GM12878 (cell line): ENCODE measurements around the gene FCN2.

Source experiments
- HDAC2 ChIP-seq: fragments of 200-600 bp; sonication (generic); IDR thresholded peaks from 2 replicates; pipeline ENCODE4 v1.6.1; 2017
- MYC ChIP-seq: IDR thresholded peaks from 2 replicates; pipeline ENCODE4 v1.6.1; 2011; ENCODE audit warnings: mild to moderate bottlenecking, low read length, moderate library complexity, inconsistent platforms; ENCODE audit not compliant: insufficient read depth, insufficient replicate concordance, insufficient read length, severe bottlenecking
- POLR2A ChIP-seq: IDR thresholded peaks from 2 replicates; pipeline ENCODE4 v1.6.1; 2011; ENCODE audit warnings: low read depth, mild to moderate bottlenecking, low read length
- POLR2AphosphoS5 ChIP-seq: IDR thresholded peaks from 2 replicates; pipeline ENCODE4 v1.6.1; 2011; ENCODE audit warnings: mild to moderate bottlenecking, low read length, inconsistent platforms
- RCOR1 ChIP-seq: conservative IDR thresholded peaks from 2 replicates; pipeline ENCODE4 v1.6.1; 2012; ENCODE audit warnings: low read depth, low read length, improper control_type of control experiment
- SRF ChIP-seq, 2 experiments: IDR thresholded peaks; 2 replicates each; pipeline ENCODE4 v1.6.1; 2011; ENCODE audit warnings: low read depth in 2 of 2, low read length in 2 of 2, mild to moderate bottlenecking in 1 of 2, moderate library complexity in 1 of 2
- TF ChIP-seq, protein P1 (sequence below): IDR thresholded peaks from 2 replicates; pipeline ENCODE4 v1.6.1; 2012; ENCODE audit warnings: low read depth, low read length, improper control_type of control experiment
- TF ChIP-seq, protein P2 (sequence below): fragments of 450-650 bp; formaldehyde crosslinking; IDR thresholded peaks from 2 replicates; pipeline ENCODE4 v1.5.0; 2022; ENCODE audit warnings: mild to moderate bottlenecking, missing genetic modification characterization

DNA sequence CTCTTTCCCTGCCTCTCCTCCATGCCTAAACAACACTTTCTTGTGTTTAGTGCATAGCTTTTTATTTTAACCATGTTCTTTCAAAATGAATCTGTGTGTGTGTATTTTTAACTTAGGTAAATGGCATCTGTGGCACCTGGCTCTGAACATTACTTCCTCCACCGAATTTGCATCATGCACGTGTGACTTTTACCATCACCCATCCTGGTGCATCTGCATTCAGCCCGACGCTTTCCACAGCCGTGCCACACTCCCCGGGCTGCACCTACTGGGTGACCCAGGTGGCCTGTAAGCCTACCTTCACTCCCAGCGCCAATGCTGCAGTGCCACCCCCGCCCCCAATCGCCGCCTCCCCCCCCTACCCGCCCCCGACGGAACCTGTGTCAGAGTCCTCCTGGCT is 49.8 kb downstream of the FCN2 start:
- TF ChIP-seq, protein P1, sequence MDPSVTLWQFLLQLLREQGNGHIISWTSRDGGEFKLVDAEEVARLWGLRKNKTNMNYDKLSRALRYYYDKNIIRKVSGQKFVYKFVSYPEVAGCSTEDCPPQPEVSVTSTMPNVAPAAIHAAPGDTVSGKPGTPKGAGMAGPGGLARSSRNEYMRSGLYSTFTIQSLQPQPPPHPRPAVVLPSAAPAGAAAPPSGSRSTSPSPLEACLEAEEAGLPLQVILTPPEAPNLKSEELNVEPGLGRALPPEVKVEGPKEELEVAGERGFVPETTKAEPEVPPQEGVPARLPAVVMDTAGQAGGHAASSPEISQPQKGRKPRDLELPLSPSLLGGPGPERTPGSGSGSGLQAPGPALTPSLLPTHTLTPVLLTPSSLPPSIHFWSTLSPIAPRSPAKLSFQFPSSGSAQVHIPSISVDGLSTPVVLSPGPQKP = no peak
- TF ChIP-seq RCOR1 (no peak), POLR2AphosphoS5 (no peak), POLR2A (peak; percentile 63), HDAC2 (no peak), MYC (no peak), SRF (IDR thresholded peaks at IDR 0.05; ENCODE audit: low read depth in 2 of 2, low read length in 2 of 2) (no peak)
- TF ChIP-seq, protein P2, sequence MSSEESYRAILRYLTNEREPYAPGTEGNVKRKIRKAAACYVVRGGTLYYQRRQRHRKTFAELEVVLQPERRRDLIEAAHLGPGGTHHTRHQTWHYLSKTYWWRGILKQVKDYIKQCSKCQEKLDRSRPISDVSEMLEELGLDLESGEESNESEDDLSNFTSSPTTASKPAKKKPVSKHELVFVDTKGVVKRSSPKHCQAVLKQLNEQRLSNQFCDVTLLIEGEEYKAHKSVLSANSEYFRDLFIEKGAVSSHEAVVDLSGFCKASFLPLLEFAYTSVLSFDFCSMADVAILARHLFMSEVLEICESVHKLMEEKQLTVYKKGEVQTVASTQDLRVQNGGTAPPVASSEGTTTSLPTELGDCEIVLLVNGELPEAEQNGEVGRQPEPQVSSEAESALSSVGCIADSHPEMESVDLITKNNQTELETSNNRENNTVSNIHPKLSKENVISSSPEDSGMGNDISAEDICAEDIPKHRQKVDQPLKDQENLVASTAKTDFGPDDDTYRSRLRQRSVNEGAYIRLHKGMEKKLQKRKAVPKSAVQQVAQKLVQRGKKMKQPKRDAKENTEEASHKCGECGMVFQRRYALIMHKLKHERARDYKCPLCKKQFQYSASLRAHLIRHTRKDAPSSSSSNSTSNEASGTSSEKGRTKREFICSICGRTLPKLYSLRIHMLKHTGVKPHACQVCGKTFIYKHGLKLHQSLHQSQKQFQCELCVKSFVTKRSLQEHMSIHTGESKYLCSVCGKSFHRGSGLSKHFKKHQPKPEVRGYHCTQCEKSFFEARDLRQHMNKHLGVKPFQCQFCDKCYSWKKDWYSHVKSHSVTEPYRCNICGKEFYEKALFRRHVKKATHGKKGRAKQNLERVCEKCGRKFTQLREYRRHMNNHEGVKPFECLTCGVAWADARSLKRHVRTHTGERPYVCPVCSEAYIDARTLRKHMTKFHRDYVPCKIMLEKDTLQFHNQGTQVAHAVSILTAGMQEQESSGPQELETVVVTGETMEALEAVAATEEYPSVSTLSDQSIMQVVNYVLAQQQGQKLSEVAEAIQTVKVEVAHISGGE = no peak
